Thymus (tissue), 11 donors: Measurements from ENCODE around the gene CST9. TPM values are rescaled to one million over a fixed set of nuclear protein-coding genes. Genes with fewer than 3 reads are reported as not detected.
"Not testable (repeated sequence)": the region's sequence is repeated elsewhere in the genome, so short reads cannot be mapped to it uniquely, and the experiment has no call there.

Source experiments
- DNase-seq, 9 donors: peaks; one replicate each; pipeline ENCODE4 v3.0.0-alpha.2; 2013; ENCODE audit warnings: low spot score in 9 of 9, low read depth in 6 of 9, missing footprints in 1 of 9
- H3K27ac ChIP-seq, 2 donors: one replicate each; pipeline ENCODE4 v1.5.1; 2013; ENCODE audit warnings: control low read depth in 1 of 2, low read depth in 1 of 2, low read length in 1 of 2, mild to moderate bottlenecking in 1 of 2, moderate library complexity in 1 of 2
- H3K27me3 ChIP-seq, 2 donors: one replicate each; pipeline ENCODE4 v1.5.1; 2013; ENCODE audit warnings: low read length in 1 of 2; ENCODE audit not compliant: control insufficient read depth in 2 of 2, insufficient read depth in 1 of 2
- H3K36me3 ChIP-seq, 2 donors: one replicate each; pipeline ENCODE4 v1.5.1; 2013; ENCODE audit warnings: low read length in 1 of 2, mild to moderate bottlenecking in 1 of 2, moderate library complexity in 1 of 2; ENCODE audit not compliant: control insufficient read depth in 2 of 2, insufficient read depth in 2 of 2
- H3K4me1 ChIP-seq, 2 donors: one replicate each; pipeline ENCODE4 v1.5.1; 2013; ENCODE audit warnings: low read length in 2 of 2; ENCODE audit not compliant: control insufficient read depth in 2 of 2, insufficient read depth in 2 of 2
- H3K4me3 ChIP-seq, 2 donors: one replicate each; pipeline ENCODE4 v1.5.1; 2013; ENCODE audit warnings: low read length in 2 of 2, control low read depth in 1 of 2, mild to moderate bottlenecking in 1 of 2
- H3K9me3 ChIP-seq, 2 donors: one replicate each; pipeline ENCODE4 v1.5.1; 2013; ENCODE audit warnings: low read length in 1 of 2, mild to moderate bottlenecking in 1 of 2; ENCODE audit not compliant: control insufficient read depth in 2 of 2, insufficient read depth in 1 of 2
- WGBS: extraction: QIAGEN DNeasy Blood & Tissue Kit; methylation state at CpG from one replicate; pipeline ENCODE4 v1.1.7; 2013; 5-methylcytosine and 5-hydroxymethylcytosine counted together
- polyA plus RNA-seq: library from polyadenylated mRNA; stranded (reverse); fragments of 200-250 nt; gene quantifications from one replicate; pipeline ENCODE4 v1.2.3, GENCODE V29; 2013
- total RNA-seq: library from RNA; stranded (reverse); fragments of 120-200 nt; gene quantifications from one replicate; pipeline ENCODE4 v1.2.4, GENCODE V29; 2013
- donor health status: healthy.

Gene CST9
- total and polyA plus RNA-seq, 2 donors: 0.02 to 0.05 TPM

DNA sequence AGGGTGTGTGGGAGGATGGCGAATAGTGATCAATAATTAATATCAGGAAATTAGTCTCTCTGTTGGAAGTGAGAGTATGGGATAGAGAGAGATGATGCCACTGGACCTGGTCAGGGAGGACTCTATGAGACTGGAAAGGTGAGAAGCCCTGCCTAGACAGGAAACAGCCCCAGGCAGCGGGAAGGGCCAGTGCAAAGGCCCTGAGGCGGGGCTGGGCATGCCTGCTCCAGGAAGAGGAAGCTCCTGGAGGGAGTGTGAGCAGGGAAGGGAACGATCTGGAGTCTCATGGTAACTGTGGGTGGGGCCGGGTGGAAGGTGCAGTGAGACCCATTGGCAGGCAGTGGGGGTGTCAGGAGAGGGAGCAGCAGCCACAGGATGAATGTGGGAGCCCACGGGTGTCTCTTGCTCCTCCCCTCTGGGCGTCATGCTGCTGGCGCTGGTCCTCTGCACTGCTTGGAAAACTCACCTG is 33.8 kb upstream of the CST9 start:
- DNase-seq: no peak

DNA sequence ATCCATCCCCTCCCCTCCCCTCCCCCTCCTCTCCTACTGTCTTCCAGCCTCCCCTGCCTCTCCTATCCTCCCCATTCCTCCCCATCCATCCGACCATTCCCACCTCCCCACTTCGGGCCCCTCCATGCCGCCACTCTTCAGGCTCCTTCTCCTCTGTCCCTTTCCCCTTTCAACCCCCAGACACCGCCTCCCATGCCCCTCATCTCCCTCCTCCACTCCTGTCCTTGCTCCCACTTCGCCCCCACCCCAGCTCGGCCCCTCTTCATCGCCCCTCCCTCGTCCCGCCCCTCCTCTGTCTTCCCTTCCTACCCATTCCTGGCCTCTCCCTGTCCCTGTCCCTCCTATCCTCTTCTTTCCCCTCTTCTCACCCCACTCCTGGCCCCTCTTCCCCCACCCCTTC is 32.6 kb upstream of the CST9 start:
- peaks cover 4 to 9% of the 10 kb centered on the region in 2 donors for H3K27me3 ChIP-seq
- WGBS: 82% methylated on average over 9 of the region's 9 CpGs

More for the DNA sequence above, 33.8 kb upstream of the CST9 start:
- Histone ChIP-seq H3K27ac (no peak overlapping the region), H3K27me3 (peaks cover 4 to 9% of the 10 kb centered on the region in 2 donors), H3K4me3 (no peak overlapping the region), H3K36me3 (no peaks in the 10 kb centered on the region), H3K9me3 (no peaks in the 10 kb centered on the region), H3K4me1 (peaks cover 16 to 53% of the 10 kb centered on the region in 2 donors)
- WGBS: 91% methylated on average over 8 of the region's 8 CpGs

DNA sequence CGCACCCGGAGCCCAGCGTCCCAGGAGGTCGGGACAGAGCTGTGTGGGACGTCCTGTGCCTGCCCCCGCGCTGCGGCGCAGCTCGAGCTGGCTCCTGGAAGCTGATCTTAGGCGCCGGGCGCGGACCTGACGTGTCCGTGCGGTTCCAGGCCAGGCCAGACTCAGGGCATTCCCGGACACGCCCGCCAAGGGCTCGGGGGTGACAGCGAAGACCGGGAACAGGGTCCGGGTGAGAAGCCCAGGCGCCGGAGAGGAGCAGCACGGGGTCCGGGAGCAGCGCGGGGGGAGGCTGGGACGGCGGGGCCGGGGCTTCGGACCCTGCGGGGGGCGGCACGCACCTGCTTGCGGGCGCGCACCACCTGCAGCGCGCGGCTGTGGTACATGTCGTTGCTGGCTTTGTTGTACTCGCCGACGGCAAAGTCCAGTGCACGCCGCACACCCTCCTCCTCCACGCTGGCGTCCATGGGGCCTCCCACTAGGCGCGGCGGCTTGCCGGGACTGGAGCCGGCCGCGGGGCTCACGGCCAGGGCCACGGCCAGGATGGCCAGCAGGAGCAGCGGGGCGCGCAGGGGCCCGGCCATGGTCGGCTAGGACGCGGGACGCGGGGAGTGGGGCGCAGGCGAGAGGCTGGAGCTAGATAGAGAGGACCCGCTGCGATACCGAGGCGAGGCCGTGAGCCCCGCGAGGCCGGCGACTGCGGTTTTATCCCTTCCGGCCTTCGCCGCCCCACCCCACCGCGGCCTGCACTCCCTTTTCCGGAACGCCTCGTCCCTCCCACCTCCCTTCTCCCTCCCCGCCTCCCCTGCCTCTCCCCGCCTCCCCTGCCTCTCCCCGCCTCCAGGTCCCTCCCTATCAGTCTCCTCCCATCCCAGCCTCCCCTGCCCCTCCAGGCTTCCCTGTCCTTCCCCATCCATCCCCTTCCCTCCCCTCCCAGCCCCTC is 31.8 kb upstream of the CST9 start, which contains the start of gene CST3:
Gene CST3 (minus strand): TSS at position 674 of the 940 bp plus-strand sequence. CDS start 93 bp downstream, at position 581.
- no peaks in the 10 kb centered on the region for H3K9me3 ChIP-seq
- WGBS: 3% methylated on average over 91 of the region's 92 CpGs
- DNase-seq: peak in 6 of 9 donors; percentile 19 to 65 (median 48)
- H3K27ac ChIP-seq: peak within 1 kb of the TSS in 1 of 2 donors; percentile 89
- H3K36me3 ChIP-seq: peaks cover 0 to 3% of the 10 kb centered on the region in 2 donors
- H3K4me1 ChIP-seq: peaks cover 16 to 46% of the 10 kb centered on the region in 2 donors
- H3K27me3 ChIP-seq: peaks cover 4 to 9% of the 10 kb centered on the region in 2 donors
- peak within 1 kb of the TSS; percentile 51 to 68 for H3K4me3 ChIP-seq

More for the DNA sequence above, 32.6 kb upstream of the CST9 start:
- no peak for DNase-seq
- Histone ChIP-seq H3K4me1 (peaks cover 16 to 50% of the 10 kb centered on the region in 2 donors), H3K27ac (no peak overlapping the region), H3K4me3 (no peak overlapping the region), H3K36me3 (no peaks in the 10 kb centered on the region), H3K9me3 (no peaks in the 10 kb centered on the region)

DNA sequence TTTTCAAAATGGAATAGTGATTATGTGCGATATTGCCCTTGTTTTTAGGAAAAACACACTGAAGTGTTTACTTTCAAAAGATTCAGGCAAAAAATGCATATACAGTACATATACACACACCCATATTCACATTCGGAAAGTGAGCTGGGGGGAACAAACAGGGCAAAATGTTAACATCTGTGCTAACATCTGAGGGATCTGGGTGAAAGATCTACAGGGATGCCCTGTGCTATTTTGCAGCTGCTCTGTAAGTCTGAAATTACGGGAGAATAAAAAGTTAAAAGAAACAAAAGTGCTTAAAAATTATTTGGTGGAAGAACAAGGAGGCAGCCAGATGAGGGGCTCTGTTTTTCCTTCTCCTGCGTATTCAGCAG is 31.2 kb upstream of the CST9 start:
- Histone ChIP-seq H3K9me3 (no peaks in the 10 kb centered on the region), H3K4me3 (peak overlapping the region; percentile 51 to 68), H3K27me3 (peaks cover 4 to 9% of the 10 kb centered on the region in 2 donors), H3K27ac (no peak overlapping the region), H3K4me1 (peaks cover 14 to 39% of the 10 kb centered on the region in 2 donors), H3K36me3 (peaks cover 0 to 5% of the 10 kb centered on the region in 2 donors)
- peak in 1 of 9 donors; percentile 33 for DNase-seq
- WGBS: 59% methylated on average over 4 of the region's 4 CpGs

DNA sequence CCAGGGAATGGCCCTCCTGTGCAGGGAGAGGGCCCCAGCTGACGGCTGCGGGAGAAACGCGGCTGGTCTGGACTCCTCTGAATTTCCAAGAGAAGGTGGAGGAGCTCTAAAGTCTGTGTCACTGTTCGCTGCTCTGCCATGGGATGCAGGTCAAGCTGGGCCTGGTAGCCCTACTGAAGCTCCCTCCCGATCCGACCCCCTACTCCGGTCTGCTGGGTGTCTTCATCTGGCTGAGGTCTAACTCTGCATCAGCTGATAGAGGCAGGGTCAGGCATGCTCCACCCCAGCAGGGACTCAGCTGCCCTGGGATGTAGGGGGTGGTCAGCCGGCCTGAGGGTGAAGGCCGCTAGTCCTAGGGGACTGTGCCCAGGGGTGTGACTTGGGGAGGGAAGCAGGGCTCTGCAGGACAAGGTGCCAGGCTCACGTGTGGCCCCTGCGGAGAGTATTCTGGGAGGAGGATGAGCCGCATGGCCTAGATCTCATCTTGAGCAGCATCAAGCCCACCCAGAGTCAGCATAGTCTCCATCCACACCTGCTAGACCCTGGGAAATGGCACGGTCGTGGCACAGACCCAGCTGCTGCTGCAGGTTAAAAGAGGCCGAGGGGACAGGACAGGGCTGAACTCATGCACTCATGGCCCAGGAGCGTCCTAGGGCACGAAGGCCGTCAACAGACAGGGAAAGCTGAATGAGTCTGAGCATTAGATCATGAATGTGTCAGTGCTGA is 30.6 kb upstream of the CST9 start:
- Histone ChIP-seq H3K36me3 (peaks cover 0 to 5% of the 10 kb centered on the region in 2 donors), H3K27me3 (peaks cover 4 to 9% of the 10 kb centered on the region in 2 donors), H3K4me3 (peak overlapping the region; percentile 51 to 68), H3K9me3 (no peaks in the 10 kb centered on the region), H3K4me1 (peaks cover 12 to 33% of the 10 kb centered on the region in 2 donors), H3K27ac (no peak overlapping the region)
- 93% methylated on average over 19 of the region's 19 CpGs for WGBS
- DNase-seq: no peak

DNA sequence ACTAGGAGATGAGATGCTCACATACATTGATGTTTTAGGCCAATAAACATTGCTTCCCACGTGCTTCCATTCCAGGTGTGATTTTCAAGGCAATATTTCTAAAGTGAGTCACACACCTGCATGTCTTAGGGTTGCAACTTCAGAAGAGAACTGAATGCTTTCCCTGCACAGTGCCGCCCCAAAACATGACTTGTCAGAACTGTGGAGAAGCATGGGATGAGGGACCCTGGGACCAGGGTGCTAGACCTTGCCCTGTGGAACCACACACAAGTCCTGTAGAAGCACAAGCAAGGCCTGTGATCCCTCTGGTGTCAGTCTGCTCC is 30.0 kb upstream of the CST9 start:
- H3K27ac ChIP-seq, H3K9me3 ChIP-seq, H3K36me3 ChIP-seq, H3K27me3 ChIP-seq, DNase-seq: not testable (repeated sequence)
- 87% methylated on average over 1 of the region's 2 CpGs for WGBS
- Histone ChIP-seq H3K4me1 (peaks cover 7 to 27% of the 10 kb centered on the region in 2 donors), H3K4me3 (peak overlapping the region in 1 of 2 donors; percentile 51)

DNA sequence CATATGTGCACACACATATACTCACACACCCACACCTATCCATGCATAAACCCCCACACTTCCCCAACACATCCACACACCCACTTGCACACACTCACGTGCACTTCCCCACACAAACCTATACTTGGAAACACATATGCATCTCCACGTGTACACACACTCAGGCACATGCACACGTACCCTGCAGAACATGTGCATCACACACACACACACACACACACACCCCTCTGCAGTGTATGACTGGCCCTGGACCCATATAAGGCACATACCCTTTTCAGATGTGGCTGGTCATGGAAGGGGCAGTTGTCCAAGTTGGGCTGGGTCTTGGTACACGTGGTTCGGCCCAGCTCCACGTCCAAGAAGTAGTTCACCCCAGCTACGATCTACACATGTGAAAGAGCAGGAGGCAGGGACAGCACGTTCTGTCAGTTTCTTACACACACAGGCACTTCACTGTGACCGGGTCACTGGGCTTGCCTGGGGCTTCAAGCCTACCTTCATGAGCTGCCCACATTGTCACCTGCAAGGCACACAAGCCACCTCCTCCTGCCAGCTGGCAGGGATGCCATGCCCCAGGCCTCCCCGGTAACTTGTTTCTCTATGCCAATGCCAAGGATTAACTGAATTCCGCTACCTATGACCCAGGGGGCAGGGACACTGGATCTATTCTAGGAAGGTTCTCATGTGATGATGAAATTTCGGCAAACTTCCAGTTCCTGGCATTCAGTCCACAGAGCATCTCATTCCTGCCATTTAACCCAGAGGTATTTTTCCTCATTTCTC is 29.5 kb upstream of the CST9 start:
- 86% methylated on average over 12 of the region's 12 CpGs for WGBS
- DNase-seq: no peak
- Histone ChIP-seq H3K4me1 (peaks cover 3 to 22% of the 10 kb centered on the region in 2 donors), H3K27me3 (peaks cover 4 to 9% of the 10 kb centered on the region in 2 donors), H3K36me3 (peaks cover 0 to 5% of the 10 kb centered on the region in 2 donors), H3K27ac (no peak overlapping the region), H3K4me3 (no peak overlapping the region), H3K9me3 (no peaks in the 10 kb centered on the region)

DNA sequence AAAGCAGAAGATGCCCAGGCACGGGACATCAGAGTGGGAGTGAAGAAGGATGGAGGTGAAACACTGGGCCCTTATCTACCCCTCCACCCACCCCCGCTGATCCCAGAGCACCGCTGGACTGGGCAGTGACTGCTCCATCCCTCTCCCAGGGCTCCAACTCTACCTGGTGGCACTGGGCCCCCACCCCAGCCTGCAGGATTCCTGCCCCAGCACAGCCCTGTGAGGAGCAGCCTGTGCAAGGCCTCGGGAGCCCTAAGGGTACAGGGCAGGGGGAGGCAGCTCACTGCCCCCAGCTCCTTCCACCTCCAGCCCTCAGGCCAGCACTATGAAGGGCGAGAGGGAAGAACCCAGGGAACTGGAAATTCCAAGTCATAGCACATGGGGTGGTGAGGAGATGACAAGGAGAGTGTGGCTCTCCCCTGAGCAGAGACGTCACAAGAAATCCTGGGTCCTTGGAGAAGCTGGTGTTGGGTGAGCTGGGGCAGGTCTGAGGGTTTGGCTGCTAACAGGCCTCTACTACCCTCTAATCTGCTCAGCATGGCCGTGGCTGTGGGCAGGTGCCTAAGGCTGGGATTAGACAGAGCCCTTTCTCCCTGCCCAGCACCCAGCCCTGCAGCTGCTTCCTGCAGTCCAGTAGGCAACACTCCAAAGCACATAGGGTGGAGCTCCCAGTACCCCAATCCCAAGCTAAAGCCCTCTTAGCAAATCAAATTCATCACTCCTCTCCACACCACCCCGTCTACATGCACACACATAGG is 28.5 kb upstream of the CST9 start:
- H3K27ac ChIP-seq: no peak overlapping the region
- no peaks in the 10 kb centered on the region for H3K9me3 ChIP-seq
- WGBS: 95% methylated on average over 8 of the region's 8 CpGs
- H3K27me3 ChIP-seq: peaks cover 4 to 9% of the 10 kb centered on the region in 2 donors
- no peak overlapping the region for H3K4me3 ChIP-seq
- peaks cover 0 to 14% of the 10 kb centered on the region in 2 donors for H3K4me1 ChIP-seq
- no peak for DNase-seq
- peaks cover 0 to 5% of the 10 kb centered on the region in 2 donors for H3K36me3 ChIP-seq
